K562 (cell line): ENCODE data around the gene LYRM1. TPM values are rescaled to one million over a fixed set of nuclear protein-coding genes. Genes with fewer than 3 reads are reported as not detected.

Experiments
- ATAC-seq: fragments of 200-7000 bp; cut with Tn5 transposase; 3 replicates; pipeline ENCODE4 v1.9.1; 2020; ENCODE audit warnings: moderate library complexity
- BruUV-seq: library from RNA; stranded (reverse); fragments of 400-500 nt; replicated peaks from 2 replicates; lab custom pipeline; 2021; lab: Mats Ljungman, UMichigan
- CTCF ChIA-PET: fragments of 300-600 bp; formaldehyde crosslinking; extraction: SDS; loops from one replicate; lab custom pipeline; 2021; ENCODE audit warnings: low intra/inter-chr PET ratio; lab: Yijun Ruan, JAX
- POLR2A ChIA-PET: fragments of 300-600, 350-650 bp; sonication (Branson Sonifier 250); formaldehyde crosslinking; extraction: SDS; loops from one replicate; lab custom pipeline; 2021; ENCODE audit warnings: antibody characterized with exemption, inconsistent platforms; lab: Yijun Ruan, JAX
- DNase-seq, 4 experiments: peaks; one replicate each; pipeline versions ENCODE4 v3.0.0 to v3.0.0-alpha.2; 2011 to 2018; ENCODE audit warnings: low spot score in 3 of 4, mixed read lengths in 3 of 4; ENCODE audit errors: extremely low read depth in 1 of 4
- FAIRE-seq: peaks from 2 replicates; lab custom pipeline; 2011; peaks lifted over from hg19 to GRCh38; lab: Jason Lieb, UNC
- H2AFZ ChIP-seq: 2 replicates; pipeline ENCODE4 v1.6.0; 2011; ENCODE audit warnings: low read depth, low read length, control low read depth, inconsistent platforms
- H3K27ac ChIP-seq: fragments of 200-600 bp; 3 replicates; pipeline ENCODE4 v1.8.0; 2011; ENCODE audit warnings: low read depth, mild to moderate bottlenecking, control low read depth, inconsistent platforms, low read length, moderate library complexity, mixed read lengths; ENCODE audit errors: extremely low read depth
- H3K27me3 ChIP-seq, 2 experiments: fragments of 300-600 bp in 1 of 2; 2 replicates in 1 of 2; 3 replicates in 1 of 2; pipeline versions ENCODE4 v1.6.0 to v1.8.0; 2011; ENCODE audit warnings: inconsistent platforms in 2 of 2, low read length in 2 of 2, mild to moderate bottlenecking in 1 of 2, mixed read lengths in 1 of 2, moderate library complexity in 1 of 2; ENCODE audit not compliant: control insufficient read depth in 2 of 2, insufficient read depth in 2 of 2
- H3K36me3 ChIP-seq: fragments of 300-600 bp; 3 replicates; pipeline ENCODE4 v1.8.0; 2011; ENCODE audit warnings: mild to moderate bottlenecking, low read length, inconsistent platforms; ENCODE audit not compliant: control insufficient read depth, insufficient read depth
- H3K4me1 ChIP-seq, 2 experiments: fragments of 200-600 bp in 1 of 2; replicated peaks in 1 of 2; 2 replicates in 1 of 2; 3 replicates in 1 of 2; pipeline versions ENCODE4 v1.5.1 to v1.8.0; 2011; ENCODE audit warnings: inconsistent platforms in 2 of 2, low read length in 2 of 2, mild to moderate bottlenecking in 1 of 2, mixed read lengths in 1 of 2, moderate library complexity in 1 of 2; ENCODE audit not compliant: control insufficient read depth in 2 of 2, insufficient read depth in 2 of 2
- H3K4me2 ChIP-seq: 2 replicates; pipeline ENCODE4 v1.6.1; 2011; ENCODE audit warnings: low read length, control low read depth, inconsistent platforms, mixed read lengths; ENCODE audit not compliant: insufficient read depth
- H3K4me3 ChIP-seq: fragments of 200-600 bp; sonication (generic), shearing (Covaris generic); 2 replicates; pipeline ENCODE4 v1.5.1; 2016; ENCODE audit warnings: control low read depth, inconsistent platforms
- H3K79me2 ChIP-seq: fragments of 200-600 bp; 3 replicates; pipeline ENCODE4 v1.8.0; 2011; ENCODE audit warnings: low read length, inconsistent platforms; ENCODE audit not compliant: control insufficient read depth, insufficient read depth
- H3K9ac ChIP-seq, 2 experiments: 2 replicates each; pipeline versions ENCODE4 v1.6.0 to v1.6.1; 2011; ENCODE audit warnings: low read depth in 2 of 2, low read length in 2 of 2, control low read depth in 1 of 2, inconsistent platforms in 1 of 2, mild to moderate bottlenecking in 1 of 2, mixed read lengths in 1 of 2; ENCODE audit not compliant: insufficient read depth in 1 of 2
- H3K9me1 ChIP-seq: one replicate; pipeline ENCODE4 v1.6.0; 2011; ENCODE audit warnings: inconsistent platforms, mild to moderate bottlenecking, low read length, moderate library complexity; ENCODE audit not compliant: control insufficient read depth, insufficient read depth
- H3K9me3 ChIP-seq: replicated peaks from 2 replicates; pipeline ENCODE4 v1.5.1; 2011; ENCODE audit warnings: low read depth, low read length, inconsistent platforms; ENCODE audit not compliant: control insufficient read depth, insufficient read depth
- H4K20me1 ChIP-seq: replicated peaks from 2 replicates; pipeline ENCODE4 v1.6.1; 2011; ENCODE audit warnings: low read length, inconsistent platforms, mixed read lengths; ENCODE audit not compliant: control insufficient read depth, insufficient read depth
- ASH1L ChIP-seq: fragments of 450-650 bp; IDR thresholded peaks from 2 replicates; pipeline ENCODE4 v1.6.1; 2018; ENCODE audit warnings: borderline replicate concordance, mild to moderate bottlenecking, low read depth; ENCODE audit not compliant: partially characterized antibody
- C11orf30 ChIP-seq: fragments of 450-650 bp; IDR thresholded peaks from 2 replicates; pipeline ENCODE4 v1.6.1; 2016; ENCODE audit warnings: low read depth, mild to moderate bottlenecking
- FOSL1 ChIP-seq: fragments of 200-800 bp; sonication (Bioruptor generic); conservative IDR thresholded peaks from 2 replicates; pipeline ENCODE4 v1.6.1; 2016; ENCODE audit warnings: missing genetic modification characterization, missing compliant biosample characterization
- GABPA ChIP-seq: fragments of 200-800 bp; sonication (Bioruptor generic); conservative IDR thresholded peaks from 2 replicates; pipeline ENCODE4 v1.6.1; 2016; ENCODE audit warnings: low read depth, missing genetic modification characterization, missing compliant biosample characterization
- HNRNPK ChIP-seq: fragments of 200-400 bp; formaldehyde crosslinking; IDR thresholded peaks from one replicate; pipeline ENCODE4 v1.6.1; 2018; ENCODE audit warnings: mild to moderate bottlenecking, low read depth, low read length; ENCODE audit not compliant: poor library complexity, severe bottlenecking
- ILK ChIP-seq: fragments of 450-650 bp; IDR thresholded peaks from 2 replicates; pipeline ENCODE4 v1.6.1; 2016; ENCODE audit warnings: missing genetic modification characterization, low read depth, mild to moderate bottlenecking, missing compliant biosample characterization, moderate library complexity, borderline replicate concordance
- KDM5B ChIP-seq: fragments of 200-600 bp; sonication (generic); IDR thresholded peaks from 2 replicates; pipeline ENCODE4 v1.6.1; 2012; ENCODE audit warnings: low read depth, mild to moderate bottlenecking, moderate library complexity, low read length, control low read depth, inconsistent platforms; ENCODE audit not compliant: insufficient replicate concordance
- MAFG ChIP-seq: fragments of 450-650 bp; conservative IDR thresholded peaks from 2 replicates; pipeline ENCODE4 v1.6.1; 2016; ENCODE audit warnings: missing genetic modification characterization, missing compliant biosample characterization
- MCM3 ChIP-seq: fragments of 450-650 bp; IDR thresholded peaks from 2 replicates; pipeline ENCODE4 v1.6.1; 2016
- MEF2D ChIP-seq: conservative IDR thresholded peaks from 2 replicates; pipeline ENCODE4 v1.6.1; 2016; ENCODE audit warnings: low read depth, missing genetic modification characterization, missing compliant biosample characterization
- NCOA2 ChIP-seq, 2 experiments: fragments of 450-650 bp; IDR thresholded peaks; 2 replicates each; pipeline ENCODE4 v1.6.1; 2018; ENCODE audit warnings: mild to moderate bottlenecking in 2 of 2, moderate library complexity in 1 of 2; ENCODE audit not compliant: partially characterized antibody in 2 of 2
- NONO ChIP-seq, 2 experiments: fragments of 200-400 bp in 1 of 2; fragments of 450-650 bp in 1 of 2; formaldehyde crosslinking in 1 of 2; IDR thresholded peaks; 2 replicates each; pipeline ENCODE4 v1.6.1; 2017; ENCODE audit warnings: low read depth in 2 of 2, mild to moderate bottlenecking in 2 of 2, moderate library complexity in 2 of 2, low read length in 1 of 2
- NRF1 ChIP-seq, 2 experiments: fragments of 450-650 bp; IDR thresholded peaks in 1 of 2; conservative IDR thresholded peaks in 1 of 2; 2 replicates each; pipeline ENCODE4 v1.6.1; 2014; ENCODE audit warnings: mild to moderate bottlenecking in 2 of 2
- PML ChIP-seq: IDR thresholded peaks from 2 replicates; pipeline ENCODE4 v1.6.1; 2012; ENCODE audit warnings: low read length, inconsistent platforms
- PYGO2 ChIP-seq: fragments of 450-650 bp; IDR thresholded peaks from 2 replicates; pipeline ENCODE4 v1.6.1; 2016; ENCODE audit warnings: mild to moderate bottlenecking, missing genetic modification characterization, moderate library complexity, missing compliant biosample characterization
- RFX7 ChIP-seq: fragments of 250-450 bp; sonication (Bioruptor Pico); IDR thresholded peaks from 2 replicates; pipeline ENCODE4 v1.5.1; 2021; ENCODE audit warnings: mild to moderate bottlenecking
- SPI1 ChIP-seq: IDR thresholded peaks from 2 replicates; pipeline ENCODE4 v1.6.1; 2011; ENCODE audit warnings: low read depth, low read length, control low read depth, borderline replicate concordance
- TCF7L2 ChIP-seq: fragments of 150-350 bp; IDR thresholded peaks from 2 replicates; pipeline ENCODE4 v1.6.1; 2016; ENCODE audit warnings: low read depth, mild to moderate bottlenecking, low read length, moderate library complexity
- ZNF24 ChIP-seq: fragments of 450-650 bp; IDR thresholded peaks from 2 replicates; pipeline ENCODE4 v1.6.1; 2016
- ZNF316 ChIP-seq: fragments of 450-650 bp; IDR thresholded peaks from 2 replicates; pipeline ENCODE4 v1.6.1; 2016
- ZNF436 ChIP-seq: fragments of 250-450, 450-650 bp; sonication (Bioruptor Pico); formaldehyde crosslinking; IDR thresholded peaks from 2 replicates; pipeline ENCODE4 v1.7.0; 2020; ENCODE audit warnings: mild to moderate bottlenecking
- ZNF589 ChIP-seq: fragments of 200-800 bp; sonication (Bioruptor generic); IDR thresholded peaks from 2 replicates; pipeline ENCODE4 v1.6.1; 2016; ENCODE audit warnings: low read depth, missing genetic modification characterization, missing compliant biosample characterization
- WGBS: fragments of 100-300 bp; shearing (Covaris generic); methylation state at CpG from one replicate; pipeline ENCODE4 v1.1.6; 2016; ENCODE audit warnings: low coverage, mixed read lengths; ENCODE audit not compliant: insufficient coverage; ENCODE audit errors: missing lambda C conversion rate; 5-methylcytosine and 5-hydroxymethylcytosine counted together
- in situ Hi-C: fragments of 300-500 bp; cut with MboI; formaldehyde crosslinking; loops from 4 replicates; pipeline ENCODE4 v1.15.0; 2018; ENCODE audit warnings: inconsistent platforms, mixed read lengths
- intact Hi-C: fragments of 100-400 bp; cut with micrococcal nuclease; formaldehyde crosslinking; loops from 2 replicates; pipeline ENCODE4 v1.14.2; 2022
- polyA plus RNA-seq, 8 experiments: library from polyadenylated mRNA; depleted of rRNA in 4 of 8; stranded (reverse) in 5 of 8; unstranded in 3 of 8; fragments of >200 nt; fragmentation: Nextera tagmentation in 2 of 8; fragmentation: Illumina TruSeq in 1 of 8; extraction: Ambion mirVana in 2 of 8; extraction: Trizol in 1 of 8; gene quantifications; 2 replicates each; pipeline versions ENCODE4 v1.2.1 to v1.2.3, GENCODE V29; 2011 to 2014; ENCODE audit warnings: inconsistent platforms in 1 of 8, missing spikeins in 1 of 8
- total RNA-seq, 7 experiments: library from RNA; depleted of rRNA in 6 of 7; stranded (reverse); fragments of >200 nt in 6 of 7; fragmentation: Illumina TruSeq in 2 of 7; extraction: Trizol in 2 of 7; gene quantifications; 2 replicates each; pipeline versions ENCODE4 v1.2.1 to v1.2.3, GENCODE V29; 2011 to 2021; ENCODE audit warnings: low replicate concordance in 1 of 7
- TF ChIP-seq, protein P1 (sequence below): fragments of 450-650 bp; IDR thresholded peaks from 2 replicates; pipeline ENCODE4 v1.6.1; 2016; ENCODE audit warnings: antibody characterized with exemption
- TF ChIP-seq, protein P2 (sequence below): fragments of 250-450 bp; sonication (Bioruptor Pico); IDR thresholded peaks from 2 replicates; pipeline ENCODE4 v1.8.0; 2021; ENCODE audit warnings: mild to moderate bottlenecking, moderate library complexity

The LYRM1 gene
- total and polyA plus RNA-seq, 9 of the 15 experiments (the other 6 are each of a cell fraction or from before 2014, with no cell fraction given) = 17.5 to 44.1 (median 32.7) TPM

DNA sequence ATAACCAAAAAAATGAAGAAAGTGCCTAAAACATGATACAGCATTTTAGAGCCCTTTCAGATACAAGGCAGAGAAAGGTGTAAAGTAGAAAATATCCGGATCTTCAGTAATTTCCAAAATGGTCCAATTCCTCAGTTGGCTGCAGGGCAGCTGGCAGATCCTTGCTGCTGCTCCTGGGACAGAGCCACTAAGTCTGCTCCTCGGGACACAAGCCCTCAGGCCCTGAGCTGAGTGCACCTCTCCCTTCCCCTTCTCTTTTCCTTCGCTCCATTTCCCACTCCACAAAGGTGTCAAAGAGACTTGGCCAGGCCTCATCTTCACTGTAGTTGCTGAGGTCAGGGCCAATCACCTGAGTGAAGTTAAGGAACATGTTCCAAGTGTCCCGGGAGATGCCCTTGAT lies 40.9 kb upstream of the LYRM1 start:
- Histone ChIP-seq H3K36me3 (peaks cover 7% of the 10 kb centered on the region), H4K20me1 (0 out of 2 replicates have a peak, but pooled peaks cover 4% of the 10 kb centered on the region), H3K9ac (no peak overlapping the region)
- POLR2A ChIA-PET = no interaction called here
- ATAC-seq = no peak
- in situ Hi-C loops = loop anchor here (5.0 kb wide), 1 partner anchor 93 kb away; no protein-coding TSS in a partner anchor
- TF ChIP-seq NCOA2 (IDR thresholded peaks at IDR 0.05; ENCODE audit: partially characterized antibody in 2 of 2) (no peak), MCM3 (no peak), RFX7 (CRISPR knock-in tag) (no peak), C11orf30 (peak; percentile 31), MAFG (tag) (peak; percentile 28; the same call in 1 of the 2 replicates), SPI1 (no peak), ZNF316 (peak; percentile 52), KDM5B (no peak), HNRNPK (no peak), ASH1L (no peak), FOSL1 (tag) (no peak), PYGO2 (tag) (no peak), PML (no peak), ZNF24 (no peak), ZNF436 (CRISPR knock-in tag) (no peak), ILK (tag) (no peak), TCF7L2 (no peak), ZNF589 (no peak), NONO (IDR thresholded peaks at IDR 0.05; ENCODE audit: low read depth in 2 of 2, low read length in 1 of 2) (no peak), NRF1 (conservative IDR thresholded peaks at IDR 0.05 in 1 of 2, IDR thresholded peaks at IDR 0.05 in 1 of 2) (no peak), GABPA (tag) (no peak), MEF2D (tag) (no peak)
- TF ChIP-seq, protein P1, sequence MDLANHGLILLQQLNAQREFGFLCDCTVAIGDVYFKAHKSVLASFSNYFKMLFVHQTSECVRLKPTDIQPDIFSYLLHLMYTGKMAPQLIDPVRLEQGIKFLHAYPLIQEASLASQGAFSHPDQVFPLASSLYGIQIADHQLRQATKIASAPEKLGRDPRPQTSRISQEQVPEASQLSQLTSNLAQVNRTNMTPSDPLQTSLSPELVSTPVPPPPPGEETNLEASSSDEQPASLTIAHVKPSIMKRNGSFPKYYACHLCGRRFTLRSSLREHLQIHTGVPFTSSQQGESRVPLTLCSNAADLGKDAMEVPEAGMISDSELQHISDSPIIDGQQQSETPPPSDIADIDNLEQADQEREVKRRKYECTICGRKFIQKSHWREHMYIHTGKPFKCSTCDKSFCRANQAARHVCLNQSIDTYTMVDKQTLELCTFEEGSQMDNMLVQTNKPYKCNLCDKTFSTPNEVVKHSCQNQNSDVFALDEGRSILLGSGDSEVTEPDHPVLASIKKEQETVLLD = no peak
- TF ChIP-seq, protein P2, sequence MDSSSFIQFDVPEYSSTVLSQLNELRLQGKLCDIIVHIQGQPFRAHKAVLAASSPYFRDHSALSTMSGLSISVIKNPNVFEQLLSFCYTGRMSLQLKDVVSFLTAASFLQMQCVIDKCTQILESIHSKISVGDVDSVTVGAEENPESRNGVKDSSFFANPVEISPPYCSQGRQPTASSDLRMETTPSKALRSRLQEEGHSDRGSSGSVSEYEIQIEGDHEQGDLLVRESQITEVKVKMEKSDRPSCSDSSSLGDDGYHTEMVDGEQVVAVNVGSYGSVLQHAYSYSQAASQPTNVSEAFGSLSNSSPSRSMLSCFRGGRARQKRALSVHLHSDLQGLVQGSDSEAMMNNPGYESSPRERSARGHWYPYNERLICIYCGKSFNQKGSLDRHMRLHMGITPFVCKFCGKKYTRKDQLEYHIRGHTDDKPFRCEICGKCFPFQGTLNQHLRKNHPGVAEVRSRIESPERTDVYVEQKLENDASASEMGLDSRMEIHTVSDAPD (CRISPR knock-in tag) = no peak
- TF ChIP-seq, all 486 proteins: peak for 3
- no peak for FAIRE-seq
- Histone ChIP-seq H2AFZ (no peak overlapping the region), H3K9me3 (no peaks in the 10 kb centered on the region), H3K27ac (no peak overlapping the region), H3K9me1 (no peaks in the 10 kb centered on the region), H3K4me3 (no peak overlapping the region), H3K79me2 (no peaks in the 10 kb centered on the region), H3K27me3 (no peaks in the 10 kb centered on the region), H3K4me1 (no peaks in the 10 kb centered on the region), H3K4me2 (no peak overlapping the region)
- BruUV-seq = no TSS peak
- CTCF ChIA-PET = no interaction called here
- WGBS = 65% methylated on average over 4 of the region's 4 CpGs
- intact Hi-C loops = loop anchor here (10.0 kb wide), 1 partner anchor 445 kb away; no protein-coding TSS in a partner anchor
- DNase-seq = no peak
